GM21825 (cell line): ENCODE data around the gene EML4.
"Not testable (repeated sequence)": the region's sequence is repeated elsewhere in the genome, so short reads cannot be mapped to it uniquely, and the experiment has no call there.

Experiments used
- ATAC-seq: cut with Tn5 transposase; IDR thresholded peaks from one replicate; pipeline ENCODE4 v1.9.1; 2021; ENCODE audit warnings: mild to moderate bottlenecking, moderate library complexity; ENCODE audit not compliant: unreplicated experiment

EML4 gene

DNA sequence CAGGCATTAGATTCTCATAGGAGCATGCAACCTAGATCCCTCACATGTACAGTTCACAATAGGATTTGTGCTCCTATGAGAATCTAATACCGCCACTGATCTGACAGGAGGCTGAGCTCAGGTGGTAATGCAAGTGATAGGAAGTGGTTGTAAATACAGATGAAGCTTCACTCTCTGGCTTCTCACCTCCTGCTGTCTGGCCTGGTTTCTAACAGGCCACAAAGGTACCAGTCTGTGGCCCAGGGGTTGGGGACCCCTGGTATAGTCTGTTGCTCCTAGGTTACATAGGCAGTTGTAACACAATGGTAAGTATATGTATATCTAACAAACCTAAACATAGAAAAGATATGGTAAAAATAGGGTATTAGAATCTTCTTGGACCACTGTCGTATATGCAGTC lies 81.8 kb downstream of the EML4 start:
- ATAC-seq: no peak

DNA sequence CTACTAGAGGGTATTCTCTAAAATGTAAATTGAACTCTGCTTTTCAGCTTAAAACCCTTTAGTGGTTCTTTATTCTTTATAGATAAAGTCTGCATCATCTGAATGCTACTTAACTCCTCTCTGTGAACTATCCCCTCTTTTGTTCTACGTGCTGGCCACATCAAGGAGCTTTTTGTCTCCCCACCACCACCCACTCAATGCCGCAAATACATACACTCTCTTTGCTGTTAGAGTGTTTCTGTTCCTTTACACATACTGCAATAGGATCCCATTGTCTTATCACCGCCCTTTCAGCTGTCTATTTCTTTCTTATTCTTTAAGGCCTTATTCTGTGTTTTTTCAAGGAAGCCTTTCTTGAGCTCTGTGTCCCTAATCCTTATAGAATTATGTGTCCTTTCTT lies 83.3 kb downstream of the EML4 start:
- no peak for ATAC-seq

DNA sequence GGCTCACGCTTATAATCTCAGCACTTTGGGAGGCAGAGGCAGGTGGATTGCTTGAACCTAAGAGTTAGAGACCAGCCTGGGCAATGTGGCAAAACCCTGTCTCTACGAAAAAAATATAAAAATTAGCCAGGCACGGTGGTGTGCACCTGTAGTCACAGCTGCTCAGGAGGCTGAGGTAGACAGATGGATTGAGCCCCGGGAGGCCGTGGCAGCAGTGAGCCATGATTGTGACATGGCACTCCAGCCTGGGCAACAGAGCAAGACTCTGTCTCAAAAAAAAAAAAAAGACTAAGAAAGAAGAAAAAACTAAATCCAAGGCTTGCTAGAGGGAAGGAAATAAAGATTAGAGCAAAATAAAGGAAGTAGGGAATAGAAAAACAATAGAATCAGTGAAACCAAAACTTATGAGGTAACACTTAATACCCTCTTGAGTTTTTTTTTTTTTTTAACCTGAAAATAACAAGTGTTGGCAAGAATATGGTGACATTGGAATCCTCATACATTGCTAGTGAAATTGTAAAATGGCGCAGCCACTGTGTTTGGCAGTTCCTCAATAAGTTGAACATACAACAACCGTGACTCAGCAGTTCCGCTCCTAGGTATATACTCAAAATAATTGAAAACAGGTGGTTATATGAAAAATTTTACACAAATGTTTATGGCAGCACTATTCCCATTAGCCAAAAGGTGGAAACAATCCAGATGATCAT lies 85.2 kb downstream of the EML4 start:
- no peak for ATAC-seq

DNA sequence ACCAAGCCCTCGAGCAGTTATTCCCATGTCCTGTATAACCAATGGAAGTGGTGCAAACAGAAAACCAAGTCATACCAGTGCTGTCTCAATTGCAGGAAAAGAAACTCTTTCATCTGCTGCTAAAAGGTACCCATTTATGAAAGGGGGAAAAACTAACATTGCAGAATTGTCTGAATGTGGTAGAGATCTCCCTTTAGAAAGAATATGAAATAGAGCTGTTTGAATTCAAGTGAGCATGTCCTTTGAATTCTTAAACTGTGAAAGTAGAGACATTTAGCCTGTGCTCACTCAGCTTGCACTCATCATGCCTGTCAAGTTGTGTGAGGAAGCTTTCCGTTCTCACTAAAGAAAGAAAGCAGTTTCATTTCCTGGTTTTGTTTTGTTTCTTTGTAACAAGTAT lies 87.4 kb downstream of the EML4 start:
- peak; percentile 76 for ATAC-seq

DNA sequence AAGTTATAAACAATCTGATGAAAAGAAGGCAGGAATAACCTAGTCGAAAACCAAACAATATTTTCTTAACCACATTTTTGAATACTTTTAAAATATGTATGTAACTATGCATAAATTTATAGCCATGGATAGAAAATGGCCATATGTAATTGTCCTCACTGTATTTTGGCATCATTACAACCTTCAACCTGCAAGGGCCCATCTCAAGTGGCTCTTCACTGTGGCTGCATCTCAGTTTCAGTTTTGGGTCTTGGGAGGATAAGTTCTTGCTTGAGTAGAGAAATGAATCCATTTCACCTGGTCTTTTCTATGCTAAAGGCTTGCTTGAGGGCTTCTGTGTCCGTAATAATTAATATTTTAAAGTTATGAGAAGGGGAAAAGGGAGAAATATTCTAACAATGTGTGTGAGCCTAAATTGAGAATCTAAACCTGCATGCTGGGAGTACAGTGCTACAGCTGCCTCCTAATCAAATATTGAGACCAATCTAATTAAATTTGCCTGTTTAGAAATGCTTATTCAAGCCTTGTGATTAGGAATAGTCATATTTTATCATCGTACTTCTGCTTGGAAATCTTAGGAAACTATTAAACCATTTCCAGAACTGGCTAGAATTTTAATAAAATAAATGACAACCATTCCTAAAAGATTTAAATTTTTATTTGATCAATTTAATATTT lies 92.5 kb downstream of the EML4 start:
- ATAC-seq: no peak

DNA sequence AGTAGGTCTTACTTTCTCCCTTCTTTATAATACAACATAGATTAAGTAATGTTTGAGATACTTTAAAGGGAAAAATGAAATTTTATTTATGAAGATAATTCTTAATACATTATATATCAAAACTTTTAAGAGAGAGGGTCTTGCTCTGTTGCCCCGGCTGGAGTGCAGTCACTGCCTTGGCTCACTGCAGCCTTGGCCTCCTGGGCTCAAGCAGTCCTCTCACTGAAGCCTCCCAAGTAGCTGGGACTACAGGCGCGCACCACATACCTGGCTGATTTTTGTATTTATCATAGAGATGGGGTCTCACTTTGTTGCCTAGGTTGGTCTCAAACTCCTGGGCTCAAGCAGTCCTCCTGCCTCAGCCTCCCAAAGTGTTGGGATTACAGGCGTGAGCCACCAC lies 97.1 kb downstream of the EML4 start:
- no peak for ATAC-seq

DNA sequence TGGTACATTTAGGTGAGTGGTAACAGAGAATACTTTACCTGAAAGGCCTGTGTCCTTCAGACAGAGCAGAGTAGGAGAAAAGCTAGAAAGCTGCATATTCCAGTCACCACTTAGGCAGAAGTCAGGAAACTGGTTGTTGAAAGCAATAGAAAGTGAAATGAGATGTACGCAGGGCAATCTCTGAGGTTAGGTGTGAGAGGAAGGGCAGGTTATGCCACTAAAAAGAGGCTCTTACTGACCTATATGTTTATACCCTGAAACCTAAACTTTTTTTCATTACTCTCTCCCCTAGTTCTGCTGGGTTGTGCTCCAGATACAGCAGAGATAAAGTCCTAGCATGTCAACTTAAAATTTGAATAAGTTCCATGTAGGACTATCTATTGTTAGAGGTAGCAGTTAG lies 98.4 kb downstream of the EML4 start:
- no peak for ATAC-seq

DNA sequence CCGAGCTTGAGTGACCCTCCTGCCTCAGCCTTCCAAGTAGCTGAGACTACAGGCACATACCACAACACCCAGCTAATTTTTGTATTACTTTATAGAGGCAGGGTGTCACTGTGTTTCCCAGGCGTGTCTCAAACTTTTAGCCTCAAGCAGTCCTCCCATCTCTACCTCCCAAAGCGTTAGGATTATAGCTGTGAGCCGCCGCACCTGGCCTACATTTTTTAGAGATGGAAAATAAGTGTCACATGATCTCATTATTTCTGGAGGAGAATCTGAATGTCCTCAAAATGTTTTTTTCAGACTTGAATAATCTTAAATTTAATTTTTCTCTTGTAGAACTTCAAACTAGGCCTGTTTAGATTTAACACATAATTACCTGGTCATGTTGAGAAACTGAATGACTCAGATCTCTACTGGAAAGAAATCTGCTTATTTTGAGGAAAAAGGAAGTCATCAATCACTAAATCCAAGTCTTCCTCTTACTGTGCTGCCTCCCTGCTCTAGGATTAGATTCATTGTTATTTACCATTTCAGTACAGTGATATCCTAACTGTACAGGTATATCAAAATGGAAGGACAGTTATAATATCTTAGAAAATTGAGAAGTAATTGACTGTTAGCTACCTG lies 99.5 kb downstream of the EML4 start:
- no peak for ATAC-seq

DNA sequence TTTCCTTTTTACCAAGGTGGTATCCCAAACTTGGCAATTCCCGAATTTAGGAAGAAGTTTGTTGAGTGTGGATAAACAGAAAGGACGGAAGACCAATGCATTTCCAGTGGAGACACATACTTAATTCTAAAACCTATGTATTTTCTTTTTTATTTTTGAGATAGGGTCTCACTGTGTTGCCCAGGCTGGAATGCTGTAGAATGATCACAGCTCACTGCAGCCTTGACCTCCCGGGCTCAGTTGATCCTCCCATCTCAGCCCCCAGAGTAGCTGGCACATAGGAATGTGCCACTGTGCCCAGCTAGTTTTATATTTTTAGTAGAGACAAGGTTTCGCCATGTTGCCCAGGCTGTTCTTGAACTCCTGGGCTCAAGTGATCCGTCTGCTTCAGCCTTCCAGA lies 101.6 kb downstream of the EML4 start:
- ATAC-seq: no peak

DNA sequence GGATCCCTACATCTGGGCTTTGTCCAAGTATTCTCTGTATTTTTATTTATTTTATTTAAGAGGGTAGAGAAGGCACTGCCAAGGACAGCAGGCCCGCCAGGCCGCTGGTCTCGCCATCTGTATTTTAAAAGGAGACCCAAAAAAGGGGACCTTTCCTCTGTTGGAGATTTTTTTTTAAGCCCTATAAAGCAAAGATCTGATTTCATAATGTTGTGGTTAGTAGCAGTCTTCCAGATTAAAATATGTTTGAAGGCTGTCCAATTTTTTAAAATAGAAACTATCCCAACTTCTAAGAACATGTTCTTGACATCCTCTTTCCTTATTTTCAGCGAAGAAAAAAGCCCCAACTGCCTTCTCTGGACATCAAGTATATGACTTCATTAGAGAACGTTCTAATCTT lies 102.1 kb downstream of the EML4 start:
- not testable (repeated sequence) for ATAC-seq

DNA sequence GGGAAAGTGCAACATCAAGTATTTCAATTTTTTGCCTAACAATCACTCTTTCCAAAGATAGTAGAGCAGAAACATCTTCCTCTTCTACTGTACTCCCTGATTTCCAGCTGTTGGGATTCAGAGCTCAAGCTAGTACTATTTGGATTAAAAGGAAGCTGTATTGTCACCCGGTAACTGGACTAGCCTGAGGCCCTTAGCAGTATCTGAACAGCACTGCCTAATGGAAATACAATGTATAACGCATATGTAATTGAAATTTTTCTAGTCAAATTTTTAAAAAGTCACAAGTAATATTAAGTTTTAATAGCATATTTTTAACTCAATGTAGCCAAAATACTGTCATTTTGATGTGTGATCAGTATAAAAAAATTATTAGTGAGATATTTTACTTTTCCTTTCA lies 105.7 kb downstream of the EML4 start:
- ATAC-seq: no peak

DNA sequence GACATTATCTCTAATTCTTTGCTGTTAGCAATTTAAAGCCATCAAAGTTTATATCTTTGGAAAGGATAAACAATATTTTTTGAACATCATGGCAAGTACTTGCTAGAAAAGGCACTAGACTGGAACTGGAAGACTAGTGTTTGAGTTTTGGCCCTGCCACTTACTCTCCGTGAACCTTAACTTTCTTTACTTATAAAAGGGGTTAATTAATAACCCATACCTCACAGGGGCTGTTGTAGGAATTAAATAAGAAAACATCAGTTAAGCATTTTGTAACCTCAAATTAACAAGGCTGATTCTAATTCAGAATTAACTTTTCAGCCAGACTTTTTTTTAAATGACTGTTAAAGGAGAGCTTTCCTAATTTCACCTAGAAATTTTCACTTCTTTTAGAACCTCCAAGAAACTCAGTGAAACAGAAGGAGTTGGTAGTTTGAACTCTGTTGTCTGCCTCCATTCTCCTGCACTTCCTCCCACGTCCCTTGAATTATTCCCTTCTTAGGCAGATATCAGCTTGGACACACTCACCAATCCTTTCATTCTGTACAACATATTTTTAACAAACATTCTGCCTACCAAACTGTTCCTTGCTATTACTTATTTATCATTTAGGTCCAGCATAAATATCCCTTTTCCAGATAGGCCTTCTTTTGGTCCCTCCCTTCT lies 112.4 kb downstream of the EML4 start:
- ATAC-seq: no peak

DNA sequence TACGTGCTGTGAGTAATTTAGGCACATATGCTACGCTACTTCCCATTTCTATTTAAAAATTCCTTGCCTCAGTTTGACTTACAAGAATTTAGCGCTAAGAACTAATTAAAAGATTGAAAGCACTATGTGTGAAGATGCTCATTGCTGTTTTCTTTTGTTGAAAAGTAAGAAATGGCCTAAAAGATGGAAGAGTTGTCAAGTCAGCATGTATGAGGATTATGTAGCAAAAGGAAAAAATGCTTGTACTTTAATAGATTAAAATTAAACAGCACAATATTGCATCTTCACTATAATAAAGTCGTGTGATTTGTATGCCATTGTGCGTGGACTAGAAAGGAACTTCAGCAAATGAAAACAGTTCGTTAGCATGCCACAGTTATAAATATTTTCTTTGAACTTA lies 114.9 kb downstream of the EML4 start:
- no peak for ATAC-seq

DNA sequence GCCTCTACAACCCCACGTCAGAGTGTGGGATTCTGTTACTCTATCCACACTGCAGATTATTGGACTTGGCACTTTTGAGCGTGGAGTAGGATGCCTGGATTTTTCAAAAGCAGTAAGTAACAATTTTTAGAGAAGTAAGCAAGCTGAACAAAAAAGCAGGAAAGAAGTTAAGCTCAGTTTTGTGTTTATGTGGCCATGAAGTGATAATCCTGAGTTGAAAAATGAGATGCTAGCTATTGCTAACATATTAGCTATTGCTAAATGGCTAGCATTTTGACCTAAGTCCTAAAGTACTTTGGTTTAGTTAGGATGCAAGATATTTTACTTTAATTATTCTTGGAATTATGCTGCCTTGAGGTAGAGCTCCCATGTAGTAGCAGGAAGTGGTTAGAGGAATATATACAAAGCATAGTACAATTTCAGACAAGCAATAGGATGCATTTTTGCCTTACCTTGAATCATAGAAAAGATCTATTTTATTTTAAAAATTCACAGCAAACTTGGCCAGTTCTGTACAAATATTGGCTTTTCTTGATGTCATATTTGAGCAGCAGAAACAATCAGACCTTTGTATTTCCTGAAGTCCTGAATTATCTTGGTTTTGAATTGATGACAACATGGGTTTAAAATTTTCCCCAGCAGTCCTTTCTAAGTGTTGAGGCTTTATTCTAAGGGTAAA lies 117.3 kb downstream of the EML4 start:
- no peak for ATAC-seq

DNA sequence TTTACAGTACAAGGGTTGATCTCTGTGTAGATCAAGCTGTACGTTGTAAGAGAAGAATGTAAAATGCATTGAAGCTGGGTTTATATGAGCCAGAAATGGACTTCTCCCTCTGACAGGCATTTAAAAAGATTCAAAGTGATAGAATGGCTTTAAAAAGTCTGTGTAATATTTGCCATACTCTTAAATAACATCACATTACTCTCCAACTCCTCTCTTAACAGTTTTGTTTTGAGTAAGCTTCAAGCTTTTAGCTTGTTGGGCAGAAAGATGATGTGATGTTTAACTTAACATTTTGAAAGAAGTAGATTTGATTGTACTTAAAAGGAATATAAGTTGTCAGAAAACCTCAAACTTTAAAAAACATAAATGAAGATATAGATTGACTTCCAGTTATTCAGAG lies 119.7 kb downstream of the EML4 start:
- no peak for ATAC-seq

DNA sequence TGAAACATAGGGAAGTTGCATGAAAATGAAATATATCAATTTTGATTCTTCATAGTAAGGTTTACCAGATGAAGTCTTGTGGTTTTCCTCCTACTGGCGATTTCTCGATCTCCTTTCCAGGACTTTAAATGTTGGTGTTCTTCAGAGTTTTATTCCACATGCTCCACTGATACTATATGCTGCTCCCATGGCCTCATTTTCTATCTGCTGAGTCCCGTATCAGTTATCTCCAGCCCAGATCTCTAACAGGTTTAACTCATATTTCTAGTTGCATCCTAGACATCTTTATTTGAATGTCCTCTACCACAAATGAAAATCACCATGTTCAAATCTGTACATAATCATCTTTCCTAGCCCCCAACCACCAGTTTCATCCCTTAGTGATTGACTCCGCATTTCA lies 120.1 kb downstream of the EML4 start:
- no peak for ATAC-seq

DNA sequence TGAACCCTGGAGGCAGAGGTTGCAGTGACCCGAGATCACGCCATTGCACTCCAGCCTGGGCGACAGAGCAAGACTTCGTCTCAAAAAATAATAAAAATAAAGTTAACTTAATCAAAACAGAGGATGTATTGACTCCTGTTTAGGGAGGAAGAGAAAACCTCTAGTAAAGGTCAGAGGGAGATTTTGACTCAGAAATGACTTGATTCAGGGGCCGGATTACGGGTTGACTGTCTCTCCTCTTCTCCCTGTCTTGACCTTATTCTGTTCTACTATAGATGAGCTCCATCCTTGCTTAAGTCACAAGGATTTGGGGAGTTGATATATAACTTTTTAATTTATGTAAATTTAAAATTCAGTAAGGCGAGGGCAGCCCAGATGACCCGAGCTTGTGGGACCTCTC lies 120.9 kb downstream of the EML4 start:
- no peak for ATAC-seq

DNA sequence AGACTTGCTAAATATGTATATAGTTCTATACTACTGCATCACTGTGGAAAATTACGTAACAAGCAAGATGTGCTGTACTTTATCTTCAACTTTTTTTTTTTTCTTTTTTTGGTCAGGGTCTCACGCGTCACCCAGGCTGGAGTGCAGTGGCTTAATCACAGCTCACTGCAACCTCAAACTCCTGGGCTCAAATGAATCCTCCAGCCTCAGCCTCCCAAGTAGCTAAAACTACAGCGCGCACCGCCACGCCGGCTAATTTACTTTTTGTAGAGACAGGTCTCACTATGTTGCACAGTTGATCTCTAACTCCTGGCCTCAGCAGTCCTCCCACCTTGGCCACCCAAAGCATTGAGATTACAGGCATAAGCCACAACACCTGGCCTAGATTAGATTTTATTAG lies 123.9 kb downstream of the EML4 start:
- no peak for ATAC-seq

DNA sequence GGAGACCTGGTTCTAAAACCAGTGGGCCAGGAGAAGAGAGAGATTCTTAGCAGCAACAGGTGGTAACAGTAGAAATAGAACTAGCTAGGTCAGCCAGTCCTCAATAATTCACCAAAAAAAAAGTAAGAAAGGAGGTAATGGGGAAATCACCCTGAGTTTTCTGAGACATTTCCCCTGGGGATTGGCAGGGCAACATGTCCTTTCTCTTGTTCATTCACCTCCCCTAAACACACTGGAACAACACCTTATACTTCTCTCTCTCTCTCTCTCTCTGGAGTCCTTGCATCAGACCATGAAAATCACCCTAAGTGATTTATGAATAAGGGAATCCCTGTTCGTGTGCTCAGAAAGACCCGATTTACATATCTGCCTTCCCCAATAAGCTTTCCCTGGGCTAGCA lies 127.1 kb downstream of the EML4 start:
- ATAC-seq: peak; percentile 79

DNA sequence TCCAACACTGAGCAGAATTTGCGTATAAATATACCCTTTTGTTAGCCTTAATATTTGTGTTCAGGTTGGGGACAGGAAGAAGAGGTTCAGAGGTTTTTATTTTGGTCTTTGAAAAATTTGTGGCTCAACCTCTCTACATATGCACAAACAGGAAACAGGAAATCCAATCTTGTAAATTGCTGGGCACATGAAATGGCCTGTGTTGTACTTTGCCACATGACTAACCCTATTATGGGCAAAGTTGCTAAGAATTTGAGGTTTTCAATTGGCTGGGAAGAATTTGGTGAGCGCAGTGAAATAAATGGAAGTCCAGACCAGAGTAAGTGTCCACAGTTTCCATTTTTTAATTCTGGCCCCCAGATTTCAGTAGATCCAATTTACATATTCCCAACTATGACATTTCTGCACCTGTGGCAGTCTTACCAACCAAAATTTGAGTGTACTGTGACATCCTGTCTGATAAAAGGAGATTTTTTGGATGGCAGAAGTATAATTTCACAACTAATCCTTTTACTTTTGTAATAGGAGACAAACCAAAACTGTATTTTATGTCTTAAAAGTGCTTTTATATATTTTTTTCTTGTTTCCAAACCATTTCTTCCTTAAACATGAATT lies 128.3 kb downstream of the EML4 start:
- no peak for ATAC-seq

DNA sequence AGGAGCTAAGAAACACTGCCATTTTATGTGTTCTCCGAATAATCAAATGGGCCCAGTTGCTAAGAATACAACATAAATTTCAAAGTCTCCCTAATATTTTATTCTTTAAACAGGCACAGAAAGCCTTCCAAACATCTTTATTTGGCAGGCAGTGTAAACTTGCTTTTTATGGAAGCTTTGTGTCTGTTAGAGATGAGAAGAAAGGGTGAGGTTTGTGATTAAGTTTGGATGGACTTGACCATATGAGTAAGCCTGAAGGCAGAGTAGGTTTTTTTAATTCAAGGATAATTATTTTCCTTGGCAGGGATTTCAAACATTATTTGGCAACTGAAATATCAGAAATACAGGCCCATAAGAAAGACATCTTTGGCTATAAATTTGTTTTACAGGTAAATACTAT lies 129.0 kb downstream of the EML4 start:
- no peak for ATAC-seq
